ENCODE results near the gene FAM13A. TPM values are rescaled to one million over a fixed set of nuclear protein-coding genes. Genes with fewer than 3 reads are reported as not detected.

FAM13A gene
- total and polyA plus RNA-seq, 9 of the 15 experiments (the other 6 are each of a cell fraction or from before 2014, with no cell fraction given) = 11.3 to 23.3 (median 14.7) TPM

DNA sequence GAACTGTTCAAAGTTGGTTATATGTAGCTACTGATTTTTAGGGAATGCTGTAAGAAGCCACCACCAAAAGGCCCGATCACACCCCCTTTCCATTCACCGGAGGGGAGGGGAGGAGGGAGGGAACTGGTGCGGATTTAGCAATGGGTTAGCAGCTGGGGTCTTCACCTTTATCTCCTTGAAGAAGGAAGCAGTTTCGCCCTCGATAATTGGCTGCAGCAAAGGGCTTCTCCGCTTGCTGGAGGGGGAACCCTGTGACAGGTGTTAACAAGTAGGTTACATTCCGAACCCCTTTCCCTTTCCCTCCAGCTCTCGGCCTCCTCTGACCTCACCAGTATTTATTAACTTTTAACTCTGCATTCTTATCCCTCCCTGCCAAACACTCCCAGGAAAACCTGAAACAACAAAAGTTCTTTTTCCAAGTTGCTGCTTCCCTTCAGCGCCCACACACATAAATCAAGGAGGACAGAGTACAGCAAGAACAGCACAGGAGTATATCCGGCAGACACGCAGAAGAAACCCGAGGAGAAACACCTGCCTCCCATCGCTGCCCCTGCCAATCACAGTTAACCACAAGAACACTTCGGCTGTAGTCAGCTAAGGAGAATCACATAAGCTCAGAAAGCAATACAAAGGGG, 319.6 kb downstream of the FAM13A start:
- no TSS peak for BruUV-seq (replicated peaks)
- TF ChIP-seq ZHX1 (conservative IDR thresholded peaks at IDR 0.05; ENCODE audit: low read length) (no peak), RBM39 (optimal IDR thresholded peaks at IDR 0.05; ENCODE audit: low read depth, low read length) (no peak)
- TF ChIP-seq, protein P1, sequence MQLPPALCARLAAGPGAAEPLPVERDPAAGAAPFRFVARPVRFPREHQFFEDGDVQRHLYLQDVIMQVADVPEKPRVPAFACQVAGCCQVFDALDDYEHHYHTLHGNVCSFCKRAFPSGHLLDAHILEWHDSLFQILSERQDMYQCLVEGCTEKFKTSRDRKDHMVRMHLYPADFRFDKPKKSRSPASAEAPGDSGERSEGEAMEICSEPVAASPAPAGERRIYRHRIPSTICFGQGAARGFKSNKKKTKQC (CRISPR knock-in tag; IDR thresholded peaks at IDR 0.05) = no peak
- TF ChIP-seq, protein P2, sequence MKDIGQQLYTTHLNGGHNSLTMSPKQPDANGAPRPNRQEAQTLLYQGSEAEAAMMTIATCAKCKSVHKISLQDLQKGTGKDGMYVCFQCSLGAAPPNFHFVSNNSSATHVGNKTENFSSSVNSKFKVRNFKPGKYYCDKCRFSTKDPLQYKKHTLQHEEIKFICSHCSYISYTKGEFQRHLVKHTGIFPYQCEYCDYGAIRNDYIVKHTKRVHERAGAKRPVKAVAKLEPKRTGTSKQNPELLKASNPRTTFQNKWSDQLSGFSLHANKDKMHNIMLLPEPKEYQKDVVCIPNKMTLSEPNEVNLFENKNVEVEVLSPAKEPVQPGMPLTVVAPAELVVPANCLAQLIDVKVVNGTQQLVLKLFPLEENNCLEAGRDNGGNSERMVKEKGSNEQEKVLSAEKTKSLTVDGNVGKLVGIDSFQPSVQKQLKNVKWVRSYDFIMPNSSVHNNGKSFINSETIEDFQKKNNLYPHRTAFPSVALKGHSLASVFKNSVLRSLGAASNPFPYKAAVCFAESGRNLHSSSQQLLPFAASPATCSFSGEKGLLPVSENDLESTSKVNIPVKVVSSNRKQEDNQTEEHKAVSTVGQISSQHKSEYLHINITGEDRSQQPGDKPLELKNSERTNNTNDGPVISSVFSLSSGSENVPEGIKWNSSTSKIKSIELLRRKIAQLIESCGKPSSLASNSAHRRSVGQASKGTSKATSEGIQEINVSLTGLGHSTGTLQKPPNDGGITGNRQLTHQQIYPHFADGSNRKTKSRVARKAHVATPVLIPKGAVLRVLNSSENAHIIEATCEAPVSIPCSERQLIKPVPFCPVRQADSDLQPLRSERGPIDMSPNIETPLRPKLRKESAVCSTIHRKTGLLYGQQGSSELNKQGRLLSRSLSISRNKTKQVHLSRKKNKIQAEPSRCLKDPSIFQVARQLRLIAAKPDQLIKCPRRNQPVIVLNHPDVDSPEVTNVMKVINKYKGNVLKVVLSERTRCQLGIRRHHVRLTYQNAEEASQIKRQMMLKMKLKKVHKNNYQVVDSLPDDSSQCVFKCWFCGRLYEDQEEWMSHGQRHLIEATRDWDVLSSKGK (CRISPR knock-in tag; IDR thresholded peaks at IDR 0.05) = no peak
- Histone ChIP-seq H3K27ac (ENCODE audit: extremely low read depth, low read depth, low read length) (no peak overlapping the region), H4K20me1 (replicated peaks; ENCODE audit: control insufficient read depth, insufficient read depth, low read length) (no peaks in the 10 kb centered on the region), H3K4me2 (ENCODE audit: insufficient read depth, low read length) (no peak overlapping the region), H3K27me3 (ENCODE audit: control insufficient read depth in 2 of 2, insufficient read depth in 2 of 2, low read length in 2 of 2) (no peaks in the 10 kb centered on the region), H3K4me1 (replicated peaks in 1 of 2; ENCODE audit: control insufficient read depth in 2 of 2, insufficient read depth in 2 of 2, low read length in 2 of 2) (peaks cover 0 to 2% of the 10 kb centered on the region in 2 experiments; a peak in 1 of 5 replicates), H3K9me3 (replicated peaks; ENCODE audit: control insufficient read depth, insufficient read depth, low read depth, low read length) (no peaks in the 10 kb centered on the region), H3K36me3 (ENCODE audit: control insufficient read depth, insufficient read depth, low read length) (peaks cover 32% of the 10 kb centered on the region; the same call in 2 of the 3 replicates), H3K79me2 (ENCODE audit: control insufficient read depth, insufficient read depth, low read length) (no peaks in the 10 kb centered on the region), H3K9ac (ENCODE audit: insufficient read depth in 1 of 2, low read depth in 2 of 2, low read length in 2 of 2) (no peak overlapping the region), H3K9me1 (ENCODE audit: control insufficient read depth, insufficient read depth, low read length) (no peaks in the 10 kb centered on the region), H3K4me3 (no peak overlapping the region), H2AFZ (ENCODE audit: low read depth, low read length) (no peak overlapping the region)
- CTCF ChIA-PET (ENCODE audit: low intra/inter-chr PET ratio) = no interaction called here
- WGBS (ENCODE audit: insufficient coverage, low coverage, missing lambda C conversion rate) = 83% methylated on average over 14 of the region's 14 CpGs
- FAIRE-seq (no peak), ATAC-seq (no peak), DNase-seq (ENCODE audit: extremely low read depth in 1 of 4, low spot score in 3 of 4) (no peak)
- intact Hi-C loops (cut with micrococcal nuclease) = no loop called here
- in situ Hi-C loops (cut with MboI) = no loop called here
- POLR2A ChIA-PET = no interaction called here

Data from K562 (cell line).